T-helper 1 cell treated with Interleukin-12 subunit alpha and Interleukin-12 subunit beta and Interleukin-4 antibody, amounts not matched to agents 30 μg/mL and 1 μg/mL, for 36 hours (primary cell): Measurements from ENCODE around the gene CIB2.

Source experiments
- H3K27ac Mint-ChIP-seq: one replicate; pipeline ENCODE4 v1.8.0; 2021; ENCODE audit warnings: mild to moderate bottlenecking, mixed read lengths
- H3K27me3 Mint-ChIP-seq: one replicate; pipeline ENCODE4 v1.8.0; 2021; ENCODE audit warnings: low read depth, mixed read lengths
- H3K36me3 Mint-ChIP-seq: one replicate; pipeline ENCODE4 v1.8.0; 2021; ENCODE audit warnings: low read depth, mixed read lengths
- H3K4me1 Mint-ChIP-seq: one replicate; pipeline ENCODE4 v1.8.0; 2021; ENCODE audit warnings: low read depth, mixed read lengths
- H3K4me3 Mint-ChIP-seq: one replicate; pipeline ENCODE4 v1.8.0; 2021; ENCODE audit warnings: mild to moderate bottlenecking, moderate library complexity, mixed read lengths
- H3K9me3 Mint-ChIP-seq: one replicate; pipeline ENCODE4 v1.8.0; 2021; ENCODE audit warnings: mixed read lengths

The CIB2 gene

GRCh38 chr15:78090422-78091063, 40.7 kb downstream of the CIB2 start:
- no peaks in the 10 kb centered on the region for H3K9me3 Mint-ChIP-seq
- peaks cover 4% of the 10 kb centered on the region for H3K27me3 Mint-ChIP-seq
- H3K4me1 Mint-ChIP-seq: peaks cover 37% of the 10 kb centered on the region
- no peak overlapping the region for H3K27ac Mint-ChIP-seq
- no peak overlapping the region for H3K4me3 Mint-ChIP-seq
- no peaks in the 10 kb centered on the region for H3K36me3 Mint-ChIP-seq

GRCh38 chr15:78088773-78089080, 42.5 kb downstream of the CIB2 start:
- no peak overlapping the region for H3K27ac Mint-ChIP-seq
- no peaks in the 10 kb centered on the region for H3K36me3 Mint-ChIP-seq
- no peaks in the 10 kb centered on the region for H3K9me3 Mint-ChIP-seq
- no peak overlapping the region for H3K4me3 Mint-ChIP-seq
- no peaks in the 10 kb centered on the region for H3K27me3 Mint-ChIP-seq
- H3K4me1 Mint-ChIP-seq: peaks cover 38% of the 10 kb centered on the region

- no peaks in the 10 kb centered on the region for H3K36me3 Mint-ChIP-seq
- no peaks in the 10 kb centered on the region for H3K9me3 Mint-ChIP-seq
- H3K27me3 Mint-ChIP-seq: no peaks in the 10 kb centered on the region
- peaks cover 34% of the 10 kb centered on the region for H3K4me1 Mint-ChIP-seq
- H3K4me3 Mint-ChIP-seq: no peak overlapping the region
- H3K27ac Mint-ChIP-seq: peak overlapping the region; percentile 39
Observed at GRCh38 chr15:78087951-78088772, 43.1 kb downstream of the CIB2 start.

GRCh38 chr15:78085928-78086327, 45.3 kb downstream of the CIB2 start:
- H3K36me3 Mint-ChIP-seq: no peaks in the 10 kb centered on the region
- no peaks in the 10 kb centered on the region for H3K27me3 Mint-ChIP-seq
- H3K4me1 Mint-ChIP-seq: peaks cover 31% of the 10 kb centered on the region
- no peak overlapping the region for H3K4me3 Mint-ChIP-seq
- no peaks in the 10 kb centered on the region for H3K9me3 Mint-ChIP-seq
- no peak overlapping the region for H3K27ac Mint-ChIP-seq

GRCh38 chr15:78084449-78084750, 46.8 kb downstream of the CIB2 start:
- Mint-ChIP-seq H3K27ac (peak overlapping the region; percentile 37), H3K36me3 (no peaks in the 10 kb centered on the region), H3K4me3 (no peak overlapping the region)

GRCh38 chr15:78083687-78084448, 47.4 kb downstream of the CIB2 start:
- Mint-ChIP-seq H3K9me3 (no peaks in the 10 kb centered on the region), H3K4me3 (no peak overlapping the region), H3K27ac (peak overlapping the region; percentile 37), H3K4me1 (peaks cover 27% of the 10 kb centered on the region), H3K27me3 (no peaks in the 10 kb centered on the region), H3K36me3 (no peaks in the 10 kb centered on the region)

More at GRCh38 chr15:78084449-78084750, 46.8 kb downstream of the CIB2 start:
- Mint-ChIP-seq H3K9me3 (no peaks in the 10 kb centered on the region), H3K27me3 (no peaks in the 10 kb centered on the region), H3K4me1 (peaks cover 27% of the 10 kb centered on the region)

GRCh38 chr15:78083186-78083585, 48.1 kb downstream of the CIB2 start:
- H3K4me3 Mint-ChIP-seq: no peak overlapping the region
- H3K27ac Mint-ChIP-seq: peak overlapping the region; percentile 26
- peaks cover 27% of the 10 kb centered on the region for H3K4me1 Mint-ChIP-seq
- no peaks in the 10 kb centered on the region for H3K9me3 Mint-ChIP-seq
- H3K36me3 Mint-ChIP-seq: no peaks in the 10 kb centered on the region
- no peaks in the 10 kb centered on the region for H3K27me3 Mint-ChIP-seq

- no peaks in the 10 kb centered on the region for H3K9me3 Mint-ChIP-seq
- peak overlapping the region; percentile 4 for H3K4me3 Mint-ChIP-seq
- peak overlapping the region; percentile 52 for H3K27ac Mint-ChIP-seq
- no peaks in the 10 kb centered on the region for H3K27me3 Mint-ChIP-seq
- H3K36me3 Mint-ChIP-seq: no peaks in the 10 kb centered on the region
- peaks cover 28% of the 10 kb centered on the region for H3K4me1 Mint-ChIP-seq
Observed at GRCh38 chr15:78082743-78083110, 48.5 kb downstream of the CIB2 start.

- H3K4me3 Mint-ChIP-seq: peak overlapping the region; percentile 4
- no peaks in the 10 kb centered on the region for H3K36me3 Mint-ChIP-seq
- no peaks in the 10 kb centered on the region for H3K27me3 Mint-ChIP-seq
- H3K4me1 Mint-ChIP-seq: peaks cover 28% of the 10 kb centered on the region
- peak overlapping the region; percentile 52 for H3K27ac Mint-ChIP-seq
- H3K9me3 Mint-ChIP-seq: no peaks in the 10 kb centered on the region
Observed at GRCh38 chr15:78082106-78082742, 49.0 kb downstream of the CIB2 start.

GRCh38 chr15:78080088-78080460, 51.2 kb downstream of the CIB2 start:
- H3K27ac Mint-ChIP-seq: no peak overlapping the region
- H3K4me1 Mint-ChIP-seq: peaks cover 37% of the 10 kb centered on the region
- H3K4me3 Mint-ChIP-seq: no peak overlapping the region

GRCh38 chr15:78079298-78080087, 51.8 kb downstream of the CIB2 start:
- Mint-ChIP-seq H3K27me3 (no peaks in the 10 kb centered on the region), H3K9me3 (no peaks in the 10 kb centered on the region), H3K4me1 (peaks cover 40% of the 10 kb centered on the region), H3K27ac (no peak overlapping the region), H3K4me3 (no peak overlapping the region), H3K36me3 (peaks cover 15% of the 10 kb centered on the region)

More at GRCh38 chr15:78080088-78080460, 51.2 kb downstream of the CIB2 start:
- Mint-ChIP-seq H3K36me3 (peaks cover 11% of the 10 kb centered on the region), H3K9me3 (no peaks in the 10 kb centered on the region), H3K27me3 (no peaks in the 10 kb centered on the region)

GRCh38 chr15:78077871-78078210, 53.4 kb downstream of the CIB2 start:
- Mint-ChIP-seq H3K27ac (peak overlapping the region; percentile 80), H3K27me3 (no peaks in the 10 kb centered on the region), H3K4me1 (peaks cover 38% of the 10 kb centered on the region), H3K9me3 (no peaks in the 10 kb centered on the region), H3K36me3 (peaks cover 19% of the 10 kb centered on the region), H3K4me3 (peak overlapping the region; percentile 84)

- Mint-ChIP-seq H3K4me3 (peak within 1 kb of the TSS; percentile 100), H3K9me3 (no peaks in the 10 kb centered on the region), H3K4me1 (peaks cover 39% of the 10 kb centered on the region), H3K36me3 (peaks cover 19% of the 10 kb centered on the region), H3K27ac (peak within 1 kb of the TSS; percentile 88), H3K27me3 (no peaks in the 10 kb centered on the region)
Observed at GRCh38 chr15:78077053-78077870, 54.0 kb downstream of the CIB2 start, which contains the start of gene TBC1D2B. Gene TBC1D2B, minus strand, starts transcription at chr15:78077711. Its CDS starts 59 bp downstream, at chr15:78077652.
